GM21717 (cell line): ENCODE data around the gene SMPDL3A.

Experiments used
- ATAC-seq: cut with Tn5 transposase; IDR thresholded peaks from one replicate; pipeline ENCODE4 v1.9.1; 2021; ENCODE audit warnings: mild to moderate bottlenecking, moderate library complexity; ENCODE audit not compliant: unreplicated experiment

The SMPDL3A gene

DNA sequence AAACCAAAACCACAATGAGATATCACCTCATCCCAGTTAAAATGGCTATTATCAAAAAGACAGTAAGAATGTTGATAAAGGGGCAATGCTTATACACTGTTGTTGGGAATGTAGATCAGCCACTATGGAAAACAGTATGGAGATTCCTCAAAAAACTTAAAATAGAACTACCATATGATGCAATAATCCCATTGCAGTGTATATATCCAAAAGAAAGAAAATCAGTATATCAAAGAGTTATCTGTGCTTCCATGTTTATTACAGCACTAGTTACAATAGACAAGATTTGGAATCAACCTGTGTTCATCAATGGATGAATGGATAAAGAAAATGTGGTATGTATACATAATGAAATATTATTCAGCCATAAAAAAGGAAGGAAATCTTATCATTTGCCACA is 13.1 kb upstream of the SMPDL3A start:
- ATAC-seq = no peak

DNA sequence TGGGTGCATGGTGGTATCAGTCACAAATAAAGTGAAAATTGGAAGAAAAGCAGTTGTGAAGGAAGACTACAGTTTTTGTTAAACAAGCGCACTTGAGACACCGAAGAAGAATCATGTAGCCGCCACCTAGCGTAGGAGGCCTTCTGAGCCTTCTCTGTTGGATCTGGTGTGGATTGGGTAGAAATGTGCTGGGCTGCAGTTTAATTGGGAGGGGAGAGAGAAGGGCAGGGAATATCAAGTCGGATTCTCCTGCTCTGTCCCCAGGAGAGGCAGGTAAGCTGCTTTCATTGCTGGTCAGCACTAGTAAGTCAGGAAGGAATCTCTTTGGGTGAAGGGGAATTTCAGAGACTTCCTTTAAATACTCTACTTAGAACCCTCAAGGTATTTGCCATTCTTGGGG is 10.8 kb upstream of the SMPDL3A start:
- no peak for ATAC-seq

GRCh38 chr6:122778985-122779661 is 9.9 kb upstream of the SMPDL3A start:
- ATAC-seq = no peak

DNA sequence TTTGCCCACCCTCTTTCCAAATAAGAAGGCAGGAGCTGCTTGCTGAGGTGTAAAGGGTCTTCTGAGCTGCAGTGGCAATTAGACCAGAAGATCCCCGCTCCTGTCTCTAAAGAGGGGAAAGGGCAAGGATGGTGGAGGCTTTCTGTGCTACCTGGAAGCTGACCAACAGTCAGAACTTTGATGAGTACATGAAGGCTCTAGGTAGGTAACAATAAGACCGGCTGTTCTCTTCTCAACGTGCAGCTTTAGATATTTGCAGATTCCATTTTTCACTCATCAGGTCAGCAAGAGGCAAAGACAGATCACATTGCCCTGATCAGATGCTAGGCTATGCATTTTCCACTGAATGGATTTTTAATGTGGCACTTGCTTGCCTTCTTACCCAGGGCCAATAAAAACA is 9.4 kb upstream of the SMPDL3A start, which contains the start of gene FABP7:
Gene FABP7 (plus strand): TSS at position 50 of the 400 bp plus-strand sequence. CDS start 79 bp downstream, at position 129.
- ATAC-seq = no peak

DNA sequence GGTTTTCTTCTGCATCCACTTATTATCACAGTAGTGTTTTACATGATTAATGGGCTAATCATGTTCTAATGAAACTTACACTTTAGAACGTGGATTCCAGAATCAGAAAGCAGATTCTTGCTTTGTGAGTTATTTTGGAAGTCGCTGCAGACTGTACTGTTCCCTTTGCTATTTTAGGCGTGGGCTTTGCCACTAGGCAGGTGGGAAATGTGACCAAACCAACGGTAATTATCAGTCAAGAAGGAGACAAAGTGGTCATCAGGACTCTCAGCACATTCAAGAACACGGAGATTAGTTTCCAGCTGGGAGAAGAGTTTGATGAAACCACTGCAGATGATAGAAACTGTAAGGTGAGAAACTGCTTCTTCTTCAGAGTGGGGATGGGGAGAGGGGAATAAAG is 8.9 kb upstream of the SMPDL3A start:
- no peak for ATAC-seq

- ATAC-seq = no peak
Measured at GRCh38 chr6:122781716-122782115, 7.3 kb upstream of the SMPDL3A start.

DNA sequence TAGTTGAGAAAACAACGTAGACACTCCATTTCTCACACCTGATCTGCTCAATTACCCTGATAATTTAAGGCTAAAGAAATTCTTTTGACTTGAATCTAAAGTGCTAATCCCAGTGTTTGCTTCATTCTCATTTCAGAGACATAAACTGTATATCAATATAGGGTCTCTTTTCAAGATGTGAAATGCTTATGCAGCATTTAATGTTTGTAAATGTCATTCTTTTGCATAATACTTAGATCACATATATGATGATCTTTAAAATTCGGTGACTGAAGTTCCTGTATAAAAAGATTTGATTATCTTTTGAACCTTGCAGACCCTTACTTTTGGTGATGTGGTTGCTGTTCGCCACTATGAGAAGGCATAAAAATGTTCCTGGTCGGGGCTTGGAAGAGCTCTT is 5.7 kb upstream of the SMPDL3A start:
- no peak for ATAC-seq

- no peak for ATAC-seq
Measured at GRCh38 chr6:122785891-122786290, 3.2 kb upstream of the SMPDL3A start.

- ATAC-seq = no peak
Measured at GRCh38 chr6:122787721-122788120, 1.3 kb upstream of the SMPDL3A start.

DNA sequence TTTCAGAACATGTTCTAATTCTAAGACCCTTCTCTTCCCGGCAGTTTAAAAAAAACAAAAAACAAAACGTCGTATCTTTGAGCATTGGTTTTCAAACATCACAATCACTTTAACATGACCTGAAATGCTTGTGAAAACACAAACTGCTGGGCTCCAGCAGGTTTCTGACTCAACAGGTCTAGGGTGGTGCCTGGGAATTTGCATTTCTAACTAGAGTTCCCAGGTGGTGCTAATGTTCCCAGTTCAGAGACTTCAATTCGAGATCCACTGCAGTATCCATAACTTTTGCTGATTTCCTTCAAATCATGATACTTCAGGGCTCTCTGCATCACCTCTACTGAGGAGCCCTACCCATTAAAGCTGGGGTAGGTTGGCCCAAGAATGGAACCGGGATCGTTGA is 850 bp upstream of the SMPDL3A start:
- no peak for ATAC-seq

DNA sequence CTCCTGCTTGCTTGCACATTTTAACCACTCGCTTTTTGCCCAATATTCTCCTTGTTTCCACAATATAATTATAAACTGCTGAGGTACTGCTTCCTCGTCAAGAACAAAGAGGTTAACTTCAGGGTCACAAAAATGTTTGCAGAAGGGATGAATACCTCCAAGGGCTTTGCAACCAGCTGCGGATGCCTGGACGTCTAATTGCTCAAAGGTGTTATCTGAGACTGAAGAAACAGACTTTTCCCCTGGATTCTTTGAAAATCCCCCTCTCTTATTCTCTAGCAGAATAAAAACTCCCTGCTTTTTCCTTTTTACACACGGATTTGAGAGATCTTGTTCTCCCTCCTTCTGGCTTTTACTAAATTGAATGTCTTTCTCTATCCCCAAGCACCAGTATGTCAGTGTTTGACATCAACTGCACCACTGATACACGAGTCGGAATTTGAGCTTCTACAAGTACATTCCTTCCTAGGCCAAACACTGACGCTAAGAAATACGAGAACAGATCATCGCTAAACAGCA is 336 bp upstream of the SMPDL3A start:
- ATAC-seq = no peak

DNA sequence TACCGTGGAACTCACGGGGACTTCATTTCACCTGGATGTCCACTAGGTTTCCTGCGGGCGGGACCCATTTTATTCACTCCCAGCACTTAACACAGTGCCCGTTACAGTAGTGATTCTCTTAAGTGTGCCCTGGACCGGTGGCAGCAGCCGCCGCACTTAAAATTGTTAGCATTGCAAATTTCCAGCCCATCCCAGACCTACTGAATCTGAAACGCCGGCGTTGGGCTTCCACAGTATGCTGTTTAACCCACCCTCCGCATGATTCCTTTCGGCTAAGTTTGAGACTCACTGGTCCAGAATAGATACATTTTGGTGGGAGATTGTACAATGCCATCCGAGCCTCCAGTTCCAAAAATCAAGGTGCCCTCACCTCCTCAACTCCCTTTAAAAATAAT is 967 bp downstream of the SMPDL3A start:
- no peak for ATAC-seq

- no peak for ATAC-seq
Measured at GRCh38 chr6:122790423-122791309, 1.6 kb downstream of the SMPDL3A start.

GRCh38 chr6:122791310-122791679 is 2.2 kb downstream of the SMPDL3A start:
- no peak for ATAC-seq

- no peak for ATAC-seq
Measured at GRCh38 chr6:122792766-122793165, 3.7 kb downstream of the SMPDL3A start.

DNA sequence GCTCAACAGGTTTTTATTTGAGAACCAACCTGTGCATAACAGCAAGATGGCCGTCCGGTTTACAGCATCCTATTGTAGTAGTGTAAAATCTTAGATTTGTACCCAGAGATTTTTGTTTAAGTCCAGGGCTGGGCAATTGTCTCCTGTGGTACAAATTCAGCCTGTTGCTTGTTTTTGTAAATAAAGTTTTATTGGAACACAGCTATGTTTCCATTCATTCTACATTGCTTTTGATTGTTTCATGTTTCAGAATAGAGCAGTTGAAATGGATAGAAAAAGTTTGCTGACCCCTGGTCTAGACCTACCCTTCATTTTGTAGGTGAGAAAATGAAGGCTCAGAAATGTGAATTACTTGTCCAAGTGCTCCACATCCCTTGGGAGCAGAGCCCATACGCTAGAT is 8.5 kb downstream of the SMPDL3A start:
- no peak for ATAC-seq

GRCh38 chr6:122798099-122798641 is 9.1 kb downstream of the SMPDL3A start:
- peak; percentile 76 for ATAC-seq

GRCh38 chr6:122799140-122799745 is 10.2 kb downstream of the SMPDL3A start:
- no peak for ATAC-seq

DNA sequence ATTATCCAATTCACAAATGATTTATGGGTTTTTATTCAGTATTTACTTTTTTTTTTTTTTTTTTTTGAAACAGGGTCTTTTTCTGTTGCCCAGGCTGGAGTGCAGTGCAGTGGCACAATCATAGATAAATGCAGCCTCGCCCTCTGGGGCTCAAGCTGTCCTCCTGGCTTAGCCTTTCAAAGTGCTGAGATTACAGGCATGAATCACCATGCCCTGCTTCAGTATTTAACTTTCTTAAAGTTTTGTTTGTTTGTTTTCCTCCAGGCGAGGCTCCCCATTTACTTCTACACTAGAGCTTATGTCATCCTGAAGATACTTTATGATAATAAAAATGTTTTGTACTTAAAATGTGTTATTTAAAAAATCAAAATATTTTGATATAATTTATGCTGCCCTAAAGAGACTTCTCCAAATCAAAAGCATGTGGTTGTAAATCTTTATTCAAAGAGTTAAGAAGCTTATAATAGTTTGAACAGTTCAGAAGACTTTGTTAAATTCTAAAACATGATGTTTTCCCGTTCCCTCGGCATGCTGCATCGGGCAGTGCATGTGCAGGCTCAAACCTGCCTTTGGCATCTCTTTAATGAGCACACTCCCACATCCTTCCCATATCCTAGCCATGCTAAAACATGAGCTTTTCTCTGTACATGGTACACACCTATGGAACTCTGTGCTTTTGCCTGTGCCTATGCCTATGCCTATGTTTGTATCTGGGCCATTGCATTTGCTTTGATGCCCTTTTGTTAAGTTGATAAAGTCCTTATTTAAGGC is 11.0 kb downstream of the SMPDL3A start:
- no peak for ATAC-seq

DNA sequence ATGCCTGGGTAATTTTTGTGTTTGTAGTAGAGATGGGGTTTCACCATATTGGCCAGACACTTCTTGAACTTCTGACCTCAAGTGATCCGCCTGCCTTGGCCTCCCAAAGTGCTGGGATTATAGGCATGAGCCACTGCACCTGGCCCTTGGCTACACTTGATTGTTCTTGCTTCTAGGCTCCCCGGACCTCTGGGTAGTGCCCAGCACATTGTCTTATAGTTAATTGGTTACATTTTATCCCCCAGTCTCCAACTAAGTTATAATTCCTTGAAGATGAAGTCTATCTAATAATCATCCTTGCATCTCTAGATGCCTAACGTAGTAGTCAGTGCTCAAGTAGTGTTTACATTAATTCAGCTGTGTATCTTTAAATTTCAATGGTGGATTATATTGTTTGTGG is 11.8 kb downstream of the SMPDL3A start:
- ATAC-seq = no peak

- ATAC-seq = no peak
Measured at GRCh38 chr6:122801397-122801796, 12.3 kb downstream of the SMPDL3A start.
